ENCODE measurements around the gene COL6A2.

DNA sequence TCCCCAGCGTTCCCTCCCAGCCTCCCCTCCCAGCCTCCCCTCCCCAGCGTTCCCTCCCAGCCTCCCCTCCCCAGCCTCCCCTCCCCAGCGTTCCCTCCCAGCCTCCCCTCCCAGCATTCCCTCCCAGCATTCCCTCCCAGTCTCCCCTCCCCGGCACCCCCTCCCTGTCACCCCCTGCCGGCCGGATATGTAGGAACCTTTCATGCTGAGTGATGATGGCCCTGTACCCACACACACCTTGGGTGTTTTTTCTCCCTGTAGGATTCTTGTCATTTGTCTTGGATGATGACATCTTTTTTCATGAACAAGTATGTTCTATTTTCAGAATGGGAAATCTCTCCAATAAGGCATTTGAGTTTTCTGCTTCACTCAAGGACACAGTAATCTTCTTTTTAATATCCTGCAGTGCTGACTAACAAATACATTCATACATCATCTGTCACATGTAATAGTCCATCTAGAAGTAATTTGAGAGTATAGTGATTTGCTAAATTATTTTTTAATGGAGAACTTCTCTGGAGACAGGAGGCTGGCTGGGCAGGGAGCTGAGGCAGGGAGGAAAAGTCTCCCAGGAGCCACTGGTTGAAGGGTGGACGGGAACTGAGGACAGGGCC, 38.0 kb downstream of the COL6A2 start:
- TF ChIP-seq EZH2 (IDR thresholded peaks at IDR 0.05; ENCODE audit: borderline replicate concordance, insufficient read depth, low read depth, low read length, poor library complexity, severe bottlenecking), result no peak
- TF ChIP-seq, protein P1, sequence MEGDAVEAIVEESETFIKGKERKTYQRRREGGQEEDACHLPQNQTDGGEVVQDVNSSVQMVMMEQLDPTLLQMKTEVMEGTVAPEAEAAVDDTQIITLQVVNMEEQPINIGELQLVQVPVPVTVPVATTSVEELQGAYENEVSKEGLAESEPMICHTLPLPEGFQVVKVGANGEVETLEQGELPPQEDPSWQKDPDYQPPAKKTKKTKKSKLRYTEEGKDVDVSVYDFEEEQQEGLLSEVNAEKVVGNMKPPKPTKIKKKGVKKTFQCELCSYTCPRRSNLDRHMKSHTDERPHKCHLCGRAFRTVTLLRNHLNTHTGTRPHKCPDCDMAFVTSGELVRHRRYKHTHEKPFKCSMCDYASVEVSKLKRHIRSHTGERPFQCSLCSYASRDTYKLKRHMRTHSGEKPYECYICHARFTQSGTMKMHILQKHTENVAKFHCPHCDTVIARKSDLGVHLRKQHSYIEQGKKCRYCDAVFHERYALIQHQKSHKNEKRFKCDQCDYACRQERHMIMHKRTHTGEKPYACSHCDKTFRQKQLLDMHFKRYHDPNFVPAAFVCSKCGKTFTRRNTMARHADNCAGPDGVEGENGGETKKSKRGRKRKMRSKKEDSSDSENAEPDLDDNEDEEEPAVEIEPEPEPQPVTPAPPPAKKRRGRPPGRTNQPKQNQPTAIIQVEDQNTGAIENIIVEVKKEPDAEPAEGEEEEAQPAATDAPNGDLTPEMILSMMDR (IDR thresholded peaks at IDR 0.05), result no peak

Data from B cell (primary cell).